BJ (cell line): ENCODE measurements around the gene TTLL10. TPM values are rescaled to one million over a fixed set of nuclear protein-coding genes. Genes with fewer than 3 reads are reported as not detected.

Source experiments
- CTCF ChIA-PET: fragments of 350-600 bp; formaldehyde crosslinking; extraction: SDS; loops from one replicate; lab custom pipeline; 2021; ENCODE audit warnings: antibody characterized with exemption, inconsistent platforms; lab: Yijun Ruan, JAX
- POLR2A ChIA-PET: fragments of 300-600 bp; sonication (Branson Sonifier 250); formaldehyde crosslinking; extraction: SDS; loops from one replicate; lab custom pipeline; 2021; ENCODE audit warnings: antibody characterized with exemption; lab: Charles Lee
- DNase-seq: peaks from one replicate; pipeline ENCODE4 v3.0.0-alpha.2; 2011; ENCODE audit warnings: low read depth
- H3K27me3 ChIP-seq: 2 replicates; pipeline ENCODE4 v1.6.0; 2011; ENCODE audit warnings: low read length; ENCODE audit not compliant: control insufficient read depth, insufficient read depth
- H3K36me3 ChIP-seq: 2 replicates; pipeline ENCODE4 v1.5.1; 2011; ENCODE audit warnings: low read length; ENCODE audit not compliant: control insufficient read depth, insufficient read depth
- H3K4me3 ChIP-seq: 2 replicates; pipeline ENCODE4 v1.5.1; 2011; ENCODE audit warnings: low read depth, mild to moderate bottlenecking, control low read depth, low read length
- polyA plus RNA-seq: library from polyadenylated mRNA; depleted of rRNA; stranded (reverse); fragments of >200 nt; gene quantifications from 2 replicates; pipeline ENCODE4 v1.2.3, GENCODE V29; 2011
- TF ChIP-seq, protein P1 (sequence below): IDR thresholded peaks from 2 replicates; pipeline ENCODE4 v1.5.1; 2011; ENCODE audit warnings: low read depth, mild to moderate bottlenecking, control low read depth, inconsistent platforms, low read length, moderate library complexity; ENCODE audit not compliant: insufficient read depth

TTLL10 gene
- polyA plus RNA-seq, 1 experiment: not detected

DNA sequence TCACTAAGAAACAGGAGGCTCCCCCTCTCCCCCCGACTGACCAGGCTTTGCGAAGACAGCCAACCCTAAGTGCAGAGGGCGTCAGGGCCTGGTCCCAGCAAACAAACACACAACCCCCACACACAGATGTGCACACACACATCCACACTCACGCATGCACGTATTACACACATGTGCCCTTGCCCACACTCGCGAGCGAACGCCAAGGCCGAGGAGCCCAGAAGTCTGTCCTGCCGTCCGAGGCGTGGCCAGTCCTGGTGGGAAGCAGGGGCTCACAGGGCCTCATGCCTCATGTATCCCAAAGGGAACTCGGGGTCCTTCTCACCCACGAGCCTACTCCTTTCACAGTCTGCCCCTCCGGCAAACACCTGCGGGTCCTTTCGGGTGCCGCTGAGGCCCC lies 56.1 kb downstream of the TTLL10 start:
- no peak for DNase-seq
- ChIA-PET CTCF (interaction anchor here (1.3 to 3.5 kb wide), 2 partner anchors 24 to 107 kb away, joined by 3 to 32 read pairs; no protein-coding TSS in a partner anchor), POLR2A (no interaction called here)
- peaks cover 34% of the 10 kb centered on the region for H3K36me3 ChIP-seq
- no peak overlapping the region for H3K4me3 ChIP-seq
- H3K27me3 ChIP-seq: no peaks in the 10 kb centered on the region
- TF ChIP-seq, protein P1, sequence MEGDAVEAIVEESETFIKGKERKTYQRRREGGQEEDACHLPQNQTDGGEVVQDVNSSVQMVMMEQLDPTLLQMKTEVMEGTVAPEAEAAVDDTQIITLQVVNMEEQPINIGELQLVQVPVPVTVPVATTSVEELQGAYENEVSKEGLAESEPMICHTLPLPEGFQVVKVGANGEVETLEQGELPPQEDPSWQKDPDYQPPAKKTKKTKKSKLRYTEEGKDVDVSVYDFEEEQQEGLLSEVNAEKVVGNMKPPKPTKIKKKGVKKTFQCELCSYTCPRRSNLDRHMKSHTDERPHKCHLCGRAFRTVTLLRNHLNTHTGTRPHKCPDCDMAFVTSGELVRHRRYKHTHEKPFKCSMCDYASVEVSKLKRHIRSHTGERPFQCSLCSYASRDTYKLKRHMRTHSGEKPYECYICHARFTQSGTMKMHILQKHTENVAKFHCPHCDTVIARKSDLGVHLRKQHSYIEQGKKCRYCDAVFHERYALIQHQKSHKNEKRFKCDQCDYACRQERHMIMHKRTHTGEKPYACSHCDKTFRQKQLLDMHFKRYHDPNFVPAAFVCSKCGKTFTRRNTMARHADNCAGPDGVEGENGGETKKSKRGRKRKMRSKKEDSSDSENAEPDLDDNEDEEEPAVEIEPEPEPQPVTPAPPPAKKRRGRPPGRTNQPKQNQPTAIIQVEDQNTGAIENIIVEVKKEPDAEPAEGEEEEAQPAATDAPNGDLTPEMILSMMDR: no peak

- H3K36me3 ChIP-seq: peaks cover 26% of the 10 kb centered on the region
- DNase-seq: no peak
- H3K4me3 ChIP-seq: peak overlapping the region; percentile 86
- TF ChIP-seq, protein P1: peak; percentile 38; the same call in 1 of the 2 replicates
- ChIA-PET POLR2A (interaction anchor here (0.6 kb wide), 1 partner anchor 40 kb away, joined by 6 read pairs; no protein-coding TSS in a partner anchor), CTCF (interaction anchor here (0.7 to 3.5 kb wide), 6 partner anchors 25 to 217 kb away, joined by 3 to 32 read pairs (median 4); partner anchors contain the start of gene ISG15)
- H3K27me3 ChIP-seq: no peaks in the 10 kb centered on the region
Measured at GRCh38 chr1:1230656-1231399, 57.1 kb downstream of the TTLL10 start.

DNA sequence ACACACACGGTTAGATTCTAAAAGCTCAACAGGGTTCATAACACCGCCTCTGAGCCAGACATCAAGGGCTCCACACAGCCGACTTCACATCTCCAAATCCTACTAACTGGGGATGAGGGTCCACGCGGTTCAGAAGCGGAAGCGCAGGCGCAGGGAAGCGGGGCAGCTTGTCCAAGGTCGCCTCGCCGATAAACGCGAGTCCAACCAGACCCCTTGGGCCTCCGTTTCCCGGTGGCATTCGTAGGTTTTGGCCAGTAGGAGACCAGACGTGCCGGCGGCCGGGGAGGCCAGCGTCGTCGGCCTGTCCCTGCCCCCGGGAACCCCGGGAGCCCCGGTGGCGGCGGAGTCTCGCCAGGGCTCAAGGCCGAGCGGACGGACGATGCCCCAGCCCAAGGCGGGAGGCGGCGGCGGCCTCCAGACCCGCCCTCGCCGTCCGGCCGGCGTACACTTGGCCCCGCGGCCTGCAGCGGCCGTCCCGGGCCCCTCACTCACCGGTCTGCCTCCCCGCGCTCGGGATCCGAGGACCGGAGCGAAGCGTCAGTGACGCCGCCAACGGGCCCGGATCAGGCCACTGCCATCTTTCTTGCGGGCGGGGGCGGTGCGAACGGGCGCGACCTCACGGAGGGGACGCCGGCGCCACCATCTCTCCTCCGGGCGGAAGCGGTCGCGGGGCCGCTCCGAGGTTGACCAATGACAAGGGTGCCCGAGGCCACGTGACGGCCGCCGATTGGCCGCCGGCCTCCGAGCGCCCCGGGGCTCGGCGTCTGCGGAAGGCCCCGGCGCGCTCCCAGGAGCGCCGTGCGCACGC lies 57.9 kb downstream of the TTLL10 start, which contains the start of gene SDF4:
TSS of gene SDF4 (minus strand) at position 602 of the 808 bp plus-strand sequence. CDS start 3,229 bp downstream, outside the sequence.
- TF ChIP-seq, protein P1: no peak
- ChIA-PET POLR2A (interaction anchor here (0.6 kb wide), 1 partner anchor 40 kb away, joined by 6 read pairs; no protein-coding TSS in a partner anchor), CTCF (interaction anchor here (0.7 to 3.5 kb wide), 5 partner anchors 106 to 218 kb away, joined by 3 to 32 read pairs (median 4); partner anchors contain the start of gene ISG15)
- peak; percentile 68 for DNase-seq
- H3K36me3 ChIP-seq: peaks cover 22% of the 10 kb centered on the region
- peak within 1 kb of the TSS; percentile 86 for H3K4me3 ChIP-seq
- H3K27me3 ChIP-seq: no peaks in the 10 kb centered on the region

DNA sequence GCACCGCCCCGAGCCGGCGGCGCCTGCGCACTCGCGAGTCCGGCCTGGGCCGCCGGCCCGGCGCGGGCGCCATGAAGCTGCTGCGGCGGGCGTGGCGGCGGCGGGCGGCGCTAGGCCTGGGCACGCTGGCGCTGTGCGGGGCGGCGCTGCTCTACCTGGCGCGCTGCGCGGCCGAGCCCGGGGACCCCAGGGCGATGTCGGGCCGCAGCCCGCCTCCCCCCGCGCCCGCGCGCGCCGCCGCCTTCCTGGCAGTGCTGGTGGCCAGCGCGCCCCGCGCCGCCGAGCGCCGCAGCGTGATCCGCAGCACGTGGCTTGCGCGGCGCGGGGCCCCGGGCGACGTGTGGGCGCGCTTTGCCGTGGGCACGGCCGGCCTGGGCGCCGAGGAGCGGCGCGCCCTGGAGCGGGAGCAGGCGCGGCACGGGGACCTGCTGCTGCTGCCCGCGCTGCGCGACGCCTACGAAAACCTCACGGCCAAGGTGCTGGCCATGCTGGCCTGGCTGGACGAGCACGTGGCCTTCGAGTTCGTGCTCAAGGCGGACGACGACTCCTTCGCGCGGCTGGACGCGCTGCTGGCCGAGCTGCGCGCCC lies 58.6 kb downstream of the TTLL10 start, which contains the start of gene B3GALT6:
TSS of gene B3GALT6 (plus strand) at position 30 of the 588 bp plus-strand sequence. CDS start at position 72, 42 bp downstream.
- Histone ChIP-seq H3K36me3 (peaks cover 19% of the 10 kb centered on the region), H3K27me3 (no peaks in the 10 kb centered on the region), H3K4me3 (peak within 1 kb of the TSS; percentile 86)
- TF ChIP-seq, protein P1: no peak
- ChIA-PET CTCF (interaction anchor here (1.4 kb wide), 1 partner anchor 113 kb away, joined by 5 read pairs; no protein-coding TSS in a partner anchor), POLR2A (interaction anchor here (0.6 kb wide), 2 partner anchors 42 to 374 kb away, joined by 4 to 7 read pairs; no protein-coding TSS in a partner anchor)
- DNase-seq: no peak
